GM18858 (cell line): Measurements from ENCODE around the gene BRICD5.
"Not testable (repeated sequence)": the region's sequence is repeated elsewhere in the genome, so short reads cannot be mapped to it uniquely, and the experiment has no call there.

Experiments used
- ATAC-seq: cut with Tn5 transposase; IDR thresholded peaks from one replicate; pipeline ENCODE4 v1.9.1; 2021; ENCODE audit not compliant: unreplicated experiment

BRICD5 gene

GRCh38 chr16:2223221-2223941, 12.7 kb upstream of the BRICD5 start, which contains the start of gene E4F1:
Gene E4F1 (plus strand): TSS chr16:2223591. CDS start chr16:2223614, 23 bp downstream.
- ATAC-seq: peak; percentile 68

DNA sequence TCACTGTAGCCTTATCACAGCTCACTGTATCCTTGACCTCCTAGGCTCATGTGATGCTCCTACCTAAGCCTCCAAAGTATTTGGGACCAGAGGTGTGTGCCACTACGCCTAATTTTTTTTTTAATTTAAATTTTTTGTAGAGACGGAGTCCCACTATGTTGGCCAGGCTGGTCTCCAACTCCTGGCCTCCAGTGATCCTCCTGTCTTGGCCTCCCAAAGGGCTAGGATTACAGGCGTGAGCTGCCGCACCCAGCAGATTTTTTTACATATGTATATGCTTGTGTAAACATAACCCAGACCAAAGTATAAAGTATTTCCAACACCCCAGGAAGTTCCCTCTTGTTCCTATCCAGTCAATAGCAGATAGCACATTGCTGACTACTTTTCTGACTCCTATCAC, 5.7 kb upstream of the BRICD5 start:
- ATAC-seq: no peak

DNA sequence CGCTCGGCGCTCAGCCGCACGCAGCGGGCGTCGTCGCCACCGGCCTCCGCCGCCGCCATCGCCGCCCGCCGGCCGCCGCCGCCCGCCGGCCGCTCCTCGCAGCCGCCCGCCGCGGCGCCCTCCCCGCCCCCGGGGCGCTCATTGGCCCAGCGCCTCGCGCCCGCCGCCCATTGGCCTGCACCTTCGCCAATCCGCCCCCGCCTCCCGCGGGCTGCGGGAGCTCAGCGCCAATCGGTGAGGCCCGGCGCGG, 4.0 kb upstream of the BRICD5 start, which contains the start of gene PGP:
TSS of gene PGP (minus strand) at position 122 of the 250 bp plus-strand sequence. CDS start at position 59, 63 bp downstream.
- ATAC-seq: no peak

DNA sequence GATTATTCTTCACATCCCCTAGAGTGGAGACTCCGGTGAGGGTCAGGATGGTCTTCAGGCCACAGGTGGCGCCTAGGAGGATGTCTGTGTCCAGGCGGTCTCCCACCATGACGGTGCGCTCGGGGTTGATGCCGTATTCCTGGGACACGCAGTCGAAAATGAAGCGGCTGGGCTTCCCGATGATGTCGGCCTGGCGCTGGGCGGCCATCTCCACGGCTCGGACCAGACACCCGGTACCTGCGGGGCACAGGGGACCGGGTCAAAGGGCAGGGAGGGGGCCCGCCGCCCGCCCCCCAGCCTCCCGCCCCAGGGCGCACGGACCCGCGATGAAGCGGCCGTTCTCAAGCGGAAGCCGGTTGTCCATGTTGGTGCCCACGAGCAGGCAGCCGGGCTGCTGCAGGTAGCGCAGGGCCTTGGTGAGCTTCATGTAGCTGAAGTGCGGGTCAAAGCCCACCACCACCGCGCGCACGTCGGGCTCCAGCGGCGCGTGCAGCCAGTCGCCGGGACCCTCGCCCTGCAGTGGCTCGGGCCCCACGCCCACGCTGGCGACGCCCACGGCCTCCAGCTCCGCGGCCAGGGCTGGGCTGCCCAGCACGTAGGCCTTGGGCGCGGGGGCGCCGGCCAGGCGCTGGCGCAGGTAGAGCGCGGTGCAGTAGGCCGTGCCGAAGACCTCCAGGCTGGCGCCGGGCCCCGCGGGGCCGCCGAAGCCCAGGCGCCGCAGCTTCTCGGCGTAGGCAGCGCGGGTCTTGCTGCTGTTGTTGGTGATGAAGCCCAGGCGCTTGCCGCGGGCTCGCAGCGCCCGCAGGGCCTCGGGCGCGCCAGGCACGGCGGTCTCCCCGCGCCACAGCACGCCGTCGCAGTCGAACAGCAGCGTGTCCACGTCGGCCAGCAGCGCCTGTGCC, 3.4 kb upstream of the BRICD5 start:
- peak; percentile 10 for ATAC-seq

- ATAC-seq: no peak
Observed at GRCh38 chr16:2212362-2213324, 2.0 kb upstream of the BRICD5 start.

- ATAC-seq: no peak
Observed at GRCh38 chr16:2211923-2212347, 1.3 kb upstream of the BRICD5 start.

DNA sequence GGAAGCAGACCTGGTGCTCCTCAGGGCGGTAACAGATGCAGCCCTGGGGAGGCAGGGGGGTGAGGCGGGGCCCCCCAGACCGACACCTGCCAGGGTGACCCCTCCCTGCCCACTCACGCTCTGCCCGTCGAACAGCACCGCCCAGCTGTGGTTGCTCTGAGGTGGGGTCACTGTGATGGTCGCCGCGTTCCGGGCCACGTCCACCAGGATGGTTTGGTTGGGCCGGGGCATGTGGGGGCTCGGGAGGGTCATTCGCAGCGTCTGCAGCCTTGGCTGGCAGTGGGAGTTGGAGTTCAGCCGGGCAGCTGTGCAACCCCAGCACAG, 692 bp downstream of the BRICD5 start:
- no peak for ATAC-seq

GRCh38 chr16:2209258-2210008, 1.2 kb downstream of the BRICD5 start:
- ATAC-seq: no peak

DNA sequence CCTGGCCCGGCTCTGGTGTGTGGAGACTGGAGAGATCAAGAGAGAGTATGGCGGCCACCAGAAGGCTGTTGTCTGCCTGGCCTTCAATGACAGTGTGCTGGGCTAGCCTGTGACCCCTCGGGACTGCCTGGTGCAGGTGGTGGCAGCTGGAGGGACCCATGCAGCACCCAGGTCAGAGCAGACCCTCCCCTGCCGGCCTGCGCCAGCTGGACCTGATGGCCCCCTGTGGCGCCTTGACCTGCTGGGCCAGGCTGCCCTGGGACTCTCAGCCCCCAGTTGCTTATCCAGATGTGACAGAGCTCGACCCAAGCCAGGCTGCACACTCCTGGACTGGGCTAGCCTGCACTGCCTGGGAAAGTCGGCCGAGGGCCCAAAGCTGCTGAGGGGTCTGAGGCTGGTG, 1.9 kb downstream of the BRICD5 start:
- ATAC-seq: no peak

DNA sequence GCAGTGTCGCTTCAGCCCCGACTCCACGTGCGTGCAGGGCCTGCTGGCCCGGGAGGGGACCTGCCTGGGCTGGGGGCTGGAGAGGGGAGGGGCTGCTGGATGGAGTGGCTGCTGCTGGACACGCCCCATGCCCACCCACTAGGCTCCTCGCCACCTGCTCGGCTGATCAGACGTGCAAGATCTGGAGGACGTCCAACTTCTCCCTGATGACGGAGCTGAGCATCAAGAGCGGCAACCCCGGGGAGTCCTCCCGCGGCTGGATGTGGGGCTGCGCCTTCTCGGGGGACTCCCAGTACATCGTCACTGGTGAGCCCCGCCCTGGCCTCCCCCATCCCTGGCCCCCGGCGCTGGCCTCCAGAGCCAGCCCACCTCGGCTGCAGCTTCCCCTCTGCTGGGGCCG, 2.4 kb downstream of the BRICD5 start:
- ATAC-seq: no peak

DNA sequence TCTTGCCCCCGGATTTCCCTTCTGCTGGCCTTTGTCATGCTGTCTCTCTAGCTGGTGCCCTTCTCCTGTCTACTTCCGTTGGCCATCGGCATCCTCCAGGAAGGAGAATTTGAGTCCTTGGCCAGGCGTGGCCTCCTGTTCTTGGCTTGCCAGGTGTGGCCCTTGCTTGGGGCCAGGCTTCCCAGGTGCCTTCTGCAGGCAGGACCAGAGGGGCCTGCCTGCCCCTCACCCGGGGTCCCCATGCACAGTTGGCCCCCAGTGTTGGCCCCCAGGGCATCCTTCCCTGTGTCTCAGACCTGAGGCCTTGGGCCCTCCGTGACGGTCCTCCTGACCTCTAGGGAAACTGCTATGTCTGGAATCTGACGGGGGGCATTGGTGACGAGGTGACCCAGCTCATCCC, 2.8 kb downstream of the BRICD5 start:
- no peak for ATAC-seq

DNA sequence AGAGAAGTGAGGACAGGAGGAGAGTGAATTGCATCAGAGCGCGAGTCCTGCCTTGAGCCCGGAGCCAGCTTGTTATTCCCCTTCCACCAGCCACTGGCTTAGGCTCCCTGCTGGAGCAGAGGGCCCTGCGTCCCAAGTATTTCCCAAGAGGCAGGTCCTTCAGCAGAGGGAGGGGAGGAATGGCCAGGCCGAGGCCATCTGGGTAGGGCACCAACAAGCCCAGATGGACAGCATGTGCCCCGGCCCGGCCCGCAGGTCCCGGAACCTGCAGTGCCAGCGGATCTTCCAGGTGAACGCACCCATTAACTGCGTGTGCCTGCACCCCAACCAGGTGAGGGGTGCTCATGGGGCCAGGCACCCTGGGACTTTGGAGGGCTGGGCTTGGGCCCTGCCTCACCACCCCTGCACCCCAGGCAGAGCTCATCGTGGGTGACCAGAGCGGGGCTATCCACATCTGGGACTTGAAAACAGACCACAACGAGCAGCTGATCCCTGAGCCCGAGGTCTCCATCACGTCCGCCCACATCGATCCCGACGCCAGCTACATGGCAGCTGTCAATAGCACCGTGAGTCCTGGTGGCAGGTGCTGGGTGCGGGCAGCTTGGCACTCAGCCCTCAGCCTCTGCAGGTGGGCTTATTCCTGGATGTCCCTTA, 3.8 kb downstream of the BRICD5 start:
- no peak for ATAC-seq

- no peak for ATAC-seq
Observed at GRCh38 chr16:2206420-2206779, 4.3 kb downstream of the BRICD5 start.

GRCh38 chr16:2205967-2206313, 4.7 kb downstream of the BRICD5 start:
- peak; percentile 5 for ATAC-seq

GRCh38 chr16:2205104-2205966, 5.3 kb downstream of the BRICD5 start, which contains the start of gene MLST8:
Gene MLST8 (plus strand): TSS chr16:2205454. CDS start chr16:2206086, 632 bp downstream.
- ATAC-seq: peak; percentile 63

DNA sequence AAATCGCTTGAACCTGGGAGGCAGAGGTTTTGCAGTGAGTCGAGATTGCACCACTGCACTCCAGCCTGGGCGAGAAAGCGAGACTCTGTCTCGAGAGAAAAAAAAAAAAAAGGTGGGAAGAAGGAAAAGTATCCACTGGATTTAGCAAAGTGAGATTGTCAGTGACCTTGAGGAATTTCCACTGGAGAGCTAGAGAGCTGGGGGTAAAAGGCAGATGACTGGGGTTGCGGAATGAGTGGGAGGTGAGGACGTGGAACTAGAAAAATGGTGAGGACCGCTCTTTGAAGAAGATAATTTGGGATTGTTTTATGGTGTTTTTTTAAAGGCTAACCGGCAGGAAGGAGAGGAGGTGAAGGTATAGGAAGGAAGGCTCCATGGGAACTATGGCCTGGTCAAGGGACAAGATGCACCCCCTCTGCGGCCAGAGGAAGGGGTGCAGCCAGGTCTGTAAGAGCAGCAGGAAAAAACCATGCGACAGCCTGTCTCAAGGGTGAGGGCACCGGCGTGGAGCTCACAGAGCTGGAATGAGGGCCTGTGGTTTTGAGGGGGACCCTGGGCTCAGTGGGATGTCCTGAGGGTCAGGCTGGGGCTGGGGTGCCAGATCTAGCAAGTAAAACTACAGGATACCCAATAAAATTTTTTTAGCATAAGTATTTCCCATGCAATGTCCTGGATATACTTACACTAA, 6.1 kb downstream of the BRICD5 start:
- ATAC-seq: no peak

GRCh38 chr16:2203119-2203688, 7.5 kb downstream of the BRICD5 start:
- not testable (repeated sequence) for ATAC-seq

DNA sequence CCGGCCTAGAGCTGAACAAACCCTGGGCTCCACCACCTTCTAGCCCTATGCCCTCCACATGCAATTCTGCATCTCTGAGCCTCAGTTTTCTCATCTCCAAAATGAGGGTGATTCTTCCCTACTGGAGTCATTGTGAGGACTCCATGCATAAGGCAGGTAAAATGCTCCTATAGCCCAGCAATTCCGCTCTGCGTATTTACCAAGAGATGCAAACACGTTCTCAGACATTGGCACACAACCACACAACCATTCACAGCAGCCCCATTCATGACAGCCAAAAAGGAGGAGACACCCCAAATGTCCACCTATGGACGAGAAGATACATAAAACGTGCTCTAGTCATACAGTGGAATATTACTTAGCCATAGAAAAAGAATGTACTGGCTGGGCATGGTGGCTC, 10.3 kb downstream of the BRICD5 start:
- ATAC-seq: no peak
